Stimulated activated CD8-positive, alpha-beta memory T cell treated with anti-CD3 and anti-CD28 coated beads, Interleukin-7, amount 100 ng/mL, for 1 hour (primary cell): ENCODE data around the gene GPR21.

Experiments
- DNase-seq, 2 donors: peaks; one replicate each; pipeline ENCODE4 v3.0.0-alpha.2; 2020; ENCODE audit warnings: low read depth in 2 of 2

Gene GPR21

DNA sequence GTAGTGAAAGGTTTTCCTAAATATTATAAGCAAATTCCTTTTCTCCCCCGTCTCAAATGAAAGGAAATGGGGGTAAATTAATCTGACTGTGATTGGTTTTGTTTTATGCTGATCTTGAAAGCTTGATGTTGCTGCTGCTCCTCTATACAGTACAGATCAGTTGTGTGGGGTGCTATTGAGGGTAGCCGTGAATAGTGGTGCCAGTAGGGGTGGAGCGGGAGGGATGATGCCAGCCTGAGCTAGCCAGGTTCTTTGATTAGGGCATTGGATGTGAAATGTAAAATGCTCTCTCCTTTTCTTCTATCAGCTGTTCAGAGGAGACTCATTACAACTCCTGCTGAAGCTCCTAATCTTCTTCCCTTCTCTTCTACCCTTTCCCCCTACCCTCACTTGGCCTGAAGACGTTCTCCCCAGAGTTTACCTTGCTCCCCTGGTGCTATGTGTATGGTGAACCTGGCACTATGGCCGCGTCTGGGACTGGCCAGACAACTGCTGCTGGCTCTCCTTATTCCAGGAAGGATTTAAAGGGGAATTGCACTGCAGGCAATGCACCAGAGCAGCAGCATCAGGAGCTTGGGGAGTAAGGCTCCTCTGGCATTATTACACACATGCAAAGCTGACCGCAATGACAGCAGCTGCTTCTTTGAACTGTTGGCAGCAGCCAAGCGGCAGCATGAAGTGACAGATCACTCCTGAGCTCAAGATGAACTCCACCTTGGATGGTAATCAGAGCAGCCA, 566 bp downstream of the GPR21 start:
- DNase-seq = no peak

DNA sequence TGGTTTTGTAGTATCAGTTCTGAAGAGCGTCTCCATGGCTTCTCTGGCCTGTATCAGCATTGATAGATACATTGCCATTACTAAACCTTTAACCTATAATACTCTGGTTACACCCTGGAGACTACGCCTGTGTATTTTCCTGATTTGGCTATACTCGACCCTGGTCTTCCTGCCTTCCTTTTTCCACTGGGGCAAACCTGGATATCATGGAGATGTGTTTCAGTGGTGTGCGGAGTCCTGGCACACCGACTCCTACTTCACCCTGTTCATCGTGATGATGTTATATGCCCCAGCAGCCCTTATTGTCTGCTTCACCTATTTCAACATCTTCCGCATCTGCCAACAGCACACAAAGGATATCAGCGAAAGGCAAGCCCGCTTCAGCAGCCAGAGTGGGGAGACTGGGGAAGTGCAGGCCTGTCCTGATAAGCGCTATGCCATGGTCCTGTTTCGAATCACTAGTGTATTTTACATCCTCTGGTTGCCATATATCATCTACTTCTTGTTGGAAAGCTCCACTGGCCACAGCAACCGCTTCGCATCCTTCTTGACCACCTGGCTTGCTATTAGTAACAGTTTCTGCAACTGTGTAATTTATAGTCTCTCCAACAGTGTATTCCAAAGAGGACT, 1.5 kb downstream of the GPR21 start:
- DNase-seq = no peak

DNA sequence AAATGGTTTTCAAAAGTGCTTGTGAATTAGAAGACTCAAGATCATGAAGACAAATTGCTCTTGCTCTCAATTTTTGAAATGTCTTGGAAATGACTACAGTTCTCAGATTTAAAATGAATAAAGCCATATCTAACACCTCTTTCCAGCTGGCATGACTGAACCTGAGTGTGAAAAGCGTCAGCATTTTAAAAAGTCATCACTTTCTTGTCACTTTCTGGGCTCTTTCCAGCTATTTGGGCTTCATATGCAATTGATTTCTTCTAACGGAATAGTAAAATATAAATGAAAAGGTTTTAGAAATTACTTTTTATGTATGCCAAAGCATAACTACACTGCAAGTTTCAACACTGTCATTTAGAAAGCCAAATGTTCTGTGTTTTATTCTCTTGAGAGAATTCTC, 2.3 kb downstream of the GPR21 start:
- no peak for DNase-seq

DNA sequence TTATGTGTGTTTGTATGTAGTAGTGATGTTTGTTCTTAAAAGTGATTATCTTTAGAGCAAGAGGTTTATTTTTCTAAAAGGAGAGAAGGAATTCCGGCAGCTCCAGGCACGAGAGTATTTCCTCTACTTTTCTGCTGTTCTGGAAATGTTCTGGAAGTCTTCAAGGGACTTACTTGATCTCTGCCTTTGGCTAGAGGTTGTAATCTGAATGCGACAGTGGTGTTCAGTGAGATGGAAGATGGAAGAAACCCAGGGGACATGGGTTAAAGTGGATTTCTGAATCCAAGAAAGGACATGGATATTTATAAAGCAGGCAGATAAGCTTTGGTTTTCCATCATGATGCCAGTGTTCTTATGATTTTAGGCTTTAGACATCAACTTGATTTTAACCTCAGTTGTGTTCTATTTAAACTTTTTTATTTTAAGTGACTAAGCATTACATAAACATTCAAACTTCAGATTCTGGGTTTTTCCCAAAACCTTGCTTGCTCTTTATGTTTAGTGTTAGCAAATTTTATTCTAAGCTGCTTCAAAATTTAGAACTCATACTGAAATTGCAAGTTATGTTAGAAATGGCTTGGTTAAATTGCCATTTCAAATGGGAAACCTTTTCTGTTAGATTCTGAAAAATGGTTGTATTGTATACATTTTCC, 3.6 kb downstream of the GPR21 start:
- DNase-seq = no peak

DNA sequence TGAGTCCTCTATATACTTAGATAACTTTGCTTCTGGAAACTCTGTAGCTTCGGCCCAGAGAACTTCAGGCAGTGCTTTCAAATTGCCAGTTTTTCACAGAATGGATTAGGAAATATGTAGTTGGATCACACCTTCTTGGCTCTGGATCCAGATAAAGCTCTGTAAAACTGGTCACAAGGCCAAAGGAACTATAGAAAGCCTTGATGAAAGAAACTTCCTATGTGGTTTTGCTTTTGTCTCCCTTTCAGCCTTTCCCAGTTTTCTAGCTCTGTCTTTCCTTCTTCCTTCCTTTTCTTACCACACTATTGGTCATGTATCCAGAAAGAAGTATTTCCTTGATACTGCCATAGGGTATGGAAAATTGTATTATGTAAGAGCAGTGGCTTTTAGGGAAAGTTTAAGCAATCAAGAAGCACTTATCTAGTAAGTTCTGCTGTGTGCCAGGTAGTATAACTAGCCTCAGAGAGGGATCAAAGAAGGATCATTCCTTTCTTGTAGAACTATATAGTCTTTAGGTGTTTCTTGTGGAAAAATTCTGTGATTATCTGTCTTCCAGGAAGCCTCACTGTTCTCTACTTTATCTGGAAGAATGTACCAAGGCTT, 6.3 kb downstream of the GPR21 start:
- DNase-seq = no peak

DNA sequence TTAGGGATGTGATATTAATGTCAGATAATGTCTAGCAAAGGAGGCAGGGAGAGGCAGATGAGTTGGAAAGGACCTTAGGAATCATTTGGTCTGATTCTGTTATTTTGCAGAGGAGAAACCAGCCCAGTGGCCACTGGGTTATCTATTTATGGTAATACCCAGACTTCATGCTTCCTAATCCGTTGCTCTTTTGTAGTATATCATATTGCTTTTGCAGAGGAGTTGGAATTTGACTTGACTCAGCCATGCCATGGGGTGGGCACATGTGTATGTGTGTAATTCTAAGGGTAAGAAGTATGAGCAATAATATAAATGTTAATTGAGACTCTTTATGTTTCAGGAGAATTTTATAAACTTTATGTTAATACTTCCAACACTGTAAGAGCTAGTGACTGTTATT, 7.3 kb downstream of the GPR21 start:
- DNase-seq = no peak

DNA sequence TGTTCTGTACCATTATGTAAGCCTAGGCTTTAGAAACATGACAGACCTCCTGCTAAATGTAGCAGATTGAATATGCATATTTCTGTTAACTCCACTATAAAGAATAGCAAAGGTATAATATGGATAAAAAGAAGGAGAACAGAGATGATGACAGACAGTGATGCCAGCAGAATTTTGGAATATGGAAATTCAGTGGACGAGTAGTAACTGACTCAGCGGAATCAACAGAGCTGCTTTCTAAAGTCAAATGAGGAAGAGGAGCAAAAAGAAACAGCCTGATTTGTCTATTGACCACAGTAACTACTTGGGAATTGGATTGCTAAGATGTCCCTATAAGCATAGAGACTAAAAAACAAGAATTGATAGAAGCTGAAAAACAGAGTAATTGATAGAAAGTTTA, 8.0 kb downstream of the GPR21 start:
- DNase-seq = no peak

DNA sequence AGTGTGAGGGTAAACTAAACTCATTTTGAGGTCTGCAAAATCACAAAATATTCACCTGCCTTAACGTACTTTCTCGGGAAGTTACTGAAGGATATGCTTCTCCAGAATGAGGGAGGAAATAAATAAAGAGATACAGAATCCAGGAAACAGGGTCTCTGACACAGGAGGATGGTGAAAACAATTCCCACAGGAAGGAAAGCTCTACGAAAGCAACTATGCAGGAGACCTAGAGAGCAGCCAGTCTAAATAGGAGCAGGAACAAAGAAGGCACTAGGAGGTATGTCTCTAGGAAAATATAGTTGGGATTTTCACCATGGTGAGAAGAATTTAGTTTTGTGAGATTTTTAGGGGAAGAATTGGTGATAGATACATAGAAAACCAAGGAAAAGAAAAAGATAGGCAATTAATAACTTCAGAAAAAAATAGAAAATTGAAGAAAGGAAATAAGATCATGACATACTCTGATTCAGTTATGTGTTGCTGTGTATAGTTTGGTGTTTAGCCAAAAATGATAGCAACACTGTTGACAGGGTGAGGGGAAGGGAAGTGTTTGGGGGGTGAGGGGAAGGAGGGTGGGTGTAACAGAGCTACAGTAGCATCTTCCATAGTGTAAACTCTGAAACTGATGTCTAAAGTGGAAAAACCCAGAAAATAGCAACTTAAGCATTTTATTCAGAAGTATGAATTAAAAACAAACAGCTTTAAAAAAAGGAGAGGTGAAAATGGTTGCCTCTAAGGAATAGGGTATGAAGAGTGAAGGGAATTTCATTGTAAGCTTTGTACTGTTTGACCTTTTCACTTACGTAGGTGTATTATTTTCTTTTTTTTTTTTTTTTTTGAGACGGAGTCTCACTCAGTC, 9.8 kb downstream of the GPR21 start:
- DNase-seq = no peak

DNA sequence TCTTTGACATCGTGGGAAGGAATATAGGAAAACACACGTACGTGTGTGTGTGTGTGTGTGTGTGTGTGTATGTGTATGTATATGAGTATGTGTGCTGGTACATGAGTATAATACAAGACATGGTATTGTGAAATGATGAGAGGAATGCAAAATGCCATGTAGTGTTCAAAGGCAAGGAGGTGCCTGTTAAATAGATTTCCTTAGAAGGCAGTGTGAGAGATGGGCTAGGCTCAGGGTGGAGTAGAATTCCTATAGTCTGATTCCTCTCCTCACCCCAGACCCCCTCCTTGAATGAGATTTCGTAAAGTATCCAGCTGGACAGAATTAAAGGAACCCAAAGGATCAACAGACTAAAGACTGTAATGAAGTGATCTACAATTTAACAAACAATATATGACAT, 11.1 kb downstream of the GPR21 start:
- DNase-seq = no peak

DNA sequence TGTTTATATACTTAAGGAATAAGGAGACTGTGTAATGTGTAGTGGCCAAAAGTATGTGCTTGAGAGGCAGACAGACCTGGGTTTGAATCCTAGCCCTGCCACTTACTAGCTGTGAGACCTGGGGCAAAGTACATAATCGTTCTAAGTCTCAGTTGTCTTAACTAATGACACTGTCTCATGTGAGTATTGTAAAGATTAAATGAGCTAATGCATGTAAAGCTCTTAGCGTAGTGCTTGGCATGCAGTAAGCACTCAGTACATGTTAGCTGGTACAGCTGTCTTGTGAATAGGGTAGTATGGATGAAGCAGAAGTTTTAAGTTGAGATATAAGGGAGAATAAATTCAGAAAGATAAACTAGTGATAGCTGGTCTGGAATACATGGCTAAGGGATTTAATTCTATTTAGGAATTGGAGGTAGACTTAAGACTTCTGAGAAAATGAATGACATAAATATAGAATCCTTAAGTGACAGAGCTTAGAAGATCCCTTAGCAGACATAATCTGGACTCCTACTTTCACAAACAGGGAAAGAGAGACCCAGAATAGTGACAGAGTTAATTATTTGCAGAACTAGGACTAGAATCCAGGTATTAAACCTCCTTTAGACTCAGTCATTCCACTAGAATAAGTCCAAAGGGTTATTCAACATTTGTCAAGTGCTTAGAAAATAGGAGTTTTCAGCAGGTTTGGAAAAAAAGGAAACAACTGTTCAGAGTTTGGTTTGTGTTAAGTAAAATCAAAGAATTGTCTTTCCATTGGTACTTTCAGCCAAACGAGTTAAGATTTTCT, 13.1 kb downstream of the GPR21 start:
- no peak for DNase-seq

DNA sequence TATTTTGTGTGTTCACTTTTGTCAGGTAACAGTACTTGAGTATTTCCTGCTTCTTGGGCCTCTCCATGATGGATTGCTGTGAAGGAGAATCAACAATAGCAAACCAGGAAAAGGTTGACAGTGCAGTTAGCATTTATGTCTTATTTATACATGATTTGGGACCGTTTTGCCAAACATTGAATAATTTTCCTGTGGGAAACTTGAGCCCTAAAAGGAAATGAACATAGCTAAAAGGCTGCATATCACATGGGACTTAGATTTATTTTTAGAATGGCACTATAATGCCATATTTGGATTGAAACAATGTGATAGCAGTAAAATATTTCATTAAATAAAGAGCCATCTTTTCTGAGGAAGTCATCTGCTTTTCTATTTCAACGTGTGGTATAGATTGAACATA, 15.3 kb downstream of the GPR21 start:
- no peak for DNase-seq

DNA sequence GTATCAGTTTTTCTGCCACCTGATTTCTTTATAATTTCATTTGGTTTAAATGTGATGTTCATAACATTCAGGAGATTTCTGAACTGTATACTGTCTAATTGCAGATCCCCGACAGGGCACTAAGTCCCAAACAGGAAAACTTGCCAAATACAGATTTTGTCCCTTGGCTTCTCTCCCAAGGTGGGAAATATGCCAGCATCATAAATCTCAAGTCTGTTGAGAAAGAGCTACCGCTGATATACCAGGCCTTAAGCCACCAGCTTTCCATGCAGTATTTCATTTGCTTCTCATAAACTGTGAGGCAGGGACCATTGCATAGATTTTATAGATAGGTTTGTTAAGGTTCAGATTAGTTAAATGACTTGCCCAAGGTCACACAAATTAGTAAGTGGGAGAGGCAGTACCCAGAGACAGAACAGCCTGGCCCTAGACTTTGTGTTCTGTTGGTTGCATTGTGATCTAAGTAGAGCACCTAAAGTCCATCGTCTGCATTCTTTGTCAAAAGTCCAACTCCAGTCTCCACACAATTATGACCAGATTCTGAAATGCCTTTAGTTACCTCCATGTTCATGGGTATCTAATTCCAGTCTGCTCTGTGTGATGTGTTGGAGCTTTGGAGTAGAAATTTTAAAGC, 16.2 kb downstream of the GPR21 start:
- no peak for DNase-seq

DNA sequence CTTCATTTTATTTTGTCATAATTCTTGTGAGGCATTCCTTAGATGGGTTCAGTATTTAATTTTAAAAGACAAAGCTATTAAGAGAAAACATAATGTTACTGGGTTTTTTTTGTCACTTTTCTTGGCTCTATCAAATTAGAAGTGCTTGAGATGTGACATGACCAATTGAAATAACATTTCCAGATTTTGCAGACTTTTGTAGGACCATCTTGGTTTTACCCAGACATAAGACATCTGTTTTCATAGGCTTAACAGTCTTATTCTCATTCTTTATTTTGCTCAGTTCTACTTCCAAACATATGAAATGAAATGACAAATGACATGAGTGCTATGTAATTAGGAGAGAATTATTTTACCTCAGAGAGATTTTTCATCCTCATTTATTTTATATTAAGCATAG, 19.6 kb downstream of the GPR21 start:
- DNase-seq = no peak

DNA sequence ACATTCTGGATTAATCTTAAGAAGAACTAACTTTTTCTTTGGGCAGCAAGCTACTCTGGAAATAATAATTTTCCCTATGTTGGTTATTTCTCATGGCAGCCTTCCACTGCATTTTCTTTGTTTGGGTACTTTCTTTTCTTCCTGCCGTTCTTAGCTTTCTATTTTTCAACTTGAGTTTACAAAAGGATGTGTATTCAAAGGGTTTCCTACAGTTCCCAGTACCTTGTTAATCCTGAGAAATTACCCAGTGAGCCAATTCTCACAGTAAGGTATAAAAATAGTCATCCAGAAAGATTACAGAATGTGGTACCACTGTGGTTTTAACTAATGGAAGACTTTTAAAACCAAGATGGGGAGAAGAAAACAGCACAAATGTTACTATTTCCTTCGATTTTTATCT, 20.2 kb downstream of the GPR21 start:
- no peak for DNase-seq

DNA sequence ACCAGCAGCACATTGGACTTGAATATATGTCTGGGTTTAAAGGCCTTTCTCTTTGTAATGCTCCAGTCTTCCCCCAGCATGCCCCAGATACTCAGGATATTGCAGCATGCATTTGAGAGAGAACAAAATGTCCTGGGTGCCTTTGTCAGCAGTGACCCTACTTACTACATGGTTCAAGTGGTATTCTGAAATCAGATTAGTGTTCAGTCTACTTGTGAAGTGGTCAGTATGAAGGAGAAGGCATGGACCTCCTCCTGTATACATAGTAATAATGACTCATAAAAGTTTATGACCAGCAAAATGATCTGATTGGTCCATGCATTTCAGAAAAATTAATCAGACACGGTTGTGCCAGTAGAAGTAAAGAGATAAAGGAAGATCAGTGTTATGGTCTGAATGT, 25.4 kb downstream of the GPR21 start:
- no peak for DNase-seq

DNA sequence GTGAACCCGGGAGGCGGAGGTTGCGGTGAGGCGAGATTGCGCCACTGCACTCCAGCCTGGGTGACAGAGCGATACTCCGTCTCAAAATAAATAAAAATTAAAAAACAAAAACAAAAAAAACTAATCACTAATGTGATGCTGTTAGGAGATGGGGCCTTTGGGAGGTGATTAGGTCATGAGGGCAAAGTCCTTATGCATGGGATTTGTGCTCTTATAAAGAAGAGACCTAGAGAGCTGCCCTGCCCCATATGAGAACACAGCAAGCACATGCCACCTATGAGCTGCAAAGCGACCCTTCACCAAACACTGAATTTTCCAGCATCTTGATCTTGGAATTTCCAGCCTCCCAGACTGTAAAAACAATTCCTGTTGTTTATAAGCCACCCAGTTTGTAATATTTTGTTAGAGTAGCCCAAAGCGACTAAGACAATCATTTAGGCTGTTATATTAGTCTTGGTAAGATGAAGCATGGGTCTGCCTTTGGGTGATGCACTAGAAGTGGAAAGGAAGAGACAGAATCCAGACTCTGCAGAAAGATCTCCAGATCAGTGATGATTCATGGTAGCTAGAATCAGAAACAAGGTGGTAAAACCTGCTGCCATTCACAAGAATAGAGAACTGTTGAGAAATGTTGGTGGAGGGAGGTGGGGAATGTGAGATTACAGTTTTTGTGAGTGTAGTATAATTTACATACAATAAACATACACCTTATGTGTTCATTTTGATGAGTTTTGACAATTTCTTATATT, 26.2 kb downstream of the GPR21 start:
- DNase-seq = no peak

DNA sequence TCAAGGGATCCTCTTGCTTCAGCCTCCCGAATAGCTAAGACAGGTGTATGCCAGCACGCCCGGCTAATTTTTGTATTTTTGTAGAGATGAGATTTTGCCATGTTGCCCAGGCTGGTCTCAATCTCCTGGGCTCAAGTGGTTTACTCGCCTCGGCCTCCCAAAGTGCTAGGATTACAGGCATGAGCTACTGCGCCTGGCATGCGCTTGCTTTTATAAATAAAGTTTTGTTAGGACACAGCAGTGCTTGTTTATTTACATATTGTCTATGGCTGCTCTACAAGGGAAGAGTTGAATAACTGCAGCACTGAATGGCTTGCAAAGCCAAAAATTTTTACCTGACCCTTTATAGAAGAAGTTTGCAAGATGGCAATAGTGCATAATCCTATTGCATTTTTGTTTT, 27.7 kb downstream of the GPR21 start:
- no peak for DNase-seq

DNA sequence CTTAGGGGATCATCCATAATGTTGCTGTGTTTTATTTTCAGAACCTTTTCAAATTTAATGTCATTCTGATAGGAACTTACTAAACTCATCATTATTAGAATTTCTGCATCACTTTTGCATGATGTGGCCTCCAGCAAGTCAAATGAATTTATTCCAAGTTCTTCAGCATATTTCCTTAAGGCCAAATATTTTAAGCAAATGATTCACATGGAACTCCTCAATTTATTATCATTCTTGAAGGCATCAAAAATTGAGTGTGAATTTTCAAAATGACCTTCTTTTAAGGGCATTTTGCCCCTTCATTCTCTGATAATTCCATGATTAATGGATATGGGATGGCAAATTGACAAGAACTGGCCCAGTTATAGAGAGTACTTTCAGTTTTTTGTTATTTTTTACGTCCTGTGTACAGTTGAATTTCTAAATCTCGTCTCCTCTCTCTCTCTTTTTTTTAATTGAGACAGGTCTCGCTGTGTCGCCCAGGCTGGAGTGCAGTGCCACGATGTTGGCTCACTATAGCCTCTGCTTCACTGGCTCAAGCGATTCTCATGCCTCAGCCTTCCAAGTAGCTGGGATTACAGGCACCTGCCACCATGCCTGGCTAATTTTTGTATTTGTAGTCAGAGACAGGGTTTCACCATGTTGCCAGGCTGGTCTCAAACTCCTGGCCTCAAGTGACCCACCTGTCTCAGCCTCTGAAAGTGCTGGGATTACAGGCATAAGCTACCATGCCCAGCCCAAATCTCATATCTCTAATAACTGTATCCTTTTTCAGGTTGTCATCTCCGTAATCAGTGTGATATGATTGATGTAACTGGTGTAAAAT, 29.1 kb downstream of the GPR21 start:
- DNase-seq = no peak

DNA sequence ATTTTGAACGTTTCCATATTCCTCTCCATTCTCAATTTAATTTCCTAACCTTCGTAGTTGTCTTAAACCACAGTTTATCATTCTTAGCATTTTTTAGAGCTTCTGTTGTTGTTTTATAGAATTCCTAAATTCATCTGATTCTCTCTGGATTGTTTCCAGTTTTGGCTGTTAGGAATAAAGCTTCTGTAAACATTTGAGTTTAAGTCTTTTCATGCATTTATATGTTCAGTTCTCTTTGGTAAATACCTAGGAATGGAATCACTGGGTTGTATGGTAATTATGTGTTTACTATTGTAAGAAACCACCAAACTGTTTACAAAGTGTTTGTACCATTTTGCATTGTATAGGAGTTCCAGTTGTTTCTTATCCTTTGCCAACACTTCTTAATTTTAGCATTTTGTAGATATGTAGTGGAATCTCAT, 29.7 kb downstream of the GPR21 start:
- no peak for DNase-seq
